Natural killer cell (primary cell): ENCODE data around the gene ANKH. TPM values are rescaled to one million over a fixed set of nuclear protein-coding genes. Genes with fewer than 3 reads are reported as not detected.
"Not testable (repeated sequence)": the region's sequence is repeated elsewhere in the genome, so short reads cannot be mapped to it uniquely, and the experiment has no call there.

Experiments used
- ATAC-seq, 3 donors: fragments of 150-1000 bp in 2 of 3; fragments of 200-7000 bp in 1 of 3; cut with Tn5 transposase; 1 replicate in 1 of 3; 2 replicates in 2 of 3; pipeline ENCODE4 v1.10.0; 2021; ENCODE audit warnings: mild to moderate bottlenecking in 2 of 3, moderate library complexity in 2 of 3
- DNase-seq, 2 donors: peaks; one replicate each; pipeline versions ENCODE4 v3.0.0 to v3.0.0-alpha.2; 2013 to 2021; ENCODE audit warnings: mixed read lengths in 1 of 2
- H3K27ac ChIP-seq: one replicate; pipeline ENCODE4 v1.5.1; 2013; ENCODE audit warnings: mild to moderate bottlenecking, low read length
- H3K27me3 ChIP-seq: one replicate; pipeline ENCODE4 v1.6.1; 2013; ENCODE audit warnings: low read length; ENCODE audit not compliant: control insufficient read depth, insufficient read depth
- H3K36me3 ChIP-seq: one replicate; pipeline ENCODE4 v1.6.1; 2013; ENCODE audit warnings: low read length; ENCODE audit not compliant: control insufficient read depth, insufficient read depth
- H3K4me1 ChIP-seq: one replicate; pipeline ENCODE4 v1.6.1; 2013; ENCODE audit warnings: low read length; ENCODE audit not compliant: control insufficient read depth, insufficient read depth
- H3K4me3 ChIP-seq: one replicate; pipeline ENCODE4 v1.5.1; 2013; ENCODE audit warnings: low read length
- H3K9me3 ChIP-seq: one replicate; pipeline ENCODE4 v1.6.1; 2013; ENCODE audit warnings: low read length; ENCODE audit not compliant: control insufficient read depth, insufficient read depth
- H3K27ac Mint-ChIP-seq, 2 donors: one replicate each; pipeline ENCODE4 v1.8.0; 2022; ENCODE audit warnings: mild to moderate bottlenecking in 2 of 2, mixed read lengths in 2 of 2, moderate library complexity in 1 of 2
- H3K27me3 Mint-ChIP-seq, 2 donors: one replicate each; pipeline ENCODE4 v1.8.0; 2022; ENCODE audit warnings: low read depth in 2 of 2, mixed read lengths in 2 of 2
- H3K36me3 Mint-ChIP-seq: one replicate; pipeline ENCODE4 v1.8.0; 2022; ENCODE audit warnings: mixed read lengths
- H3K4me1 Mint-ChIP-seq, 2 donors: one replicate each; pipeline ENCODE4 v1.8.0; 2022; ENCODE audit warnings: mixed read lengths in 2 of 2
- H3K4me3 Mint-ChIP-seq: one replicate; pipeline ENCODE4 v1.8.0; 2022; ENCODE audit warnings: mild to moderate bottlenecking, moderate library complexity, mixed read lengths
- H3K9me3 Mint-ChIP-seq, 2 donors: one replicate each; pipeline ENCODE4 v1.8.0; 2022; ENCODE audit warnings: mixed read lengths in 2 of 2
- CTCF ChIP-seq: fragments of 200-600 bp; IDR thresholded peaks from one replicate; pipeline ENCODE4 v1.8.0; 2022; ENCODE audit warnings: antibody characterized with exemption
- WGBS: methylation state at CpG from one replicate; pipeline ENCODE4 v1.1.7; 2013; ENCODE audit warnings: missing lambda C conversion rate; ENCODE audit not compliant: insufficient coverage; 5-methylcytosine and 5-hydroxymethylcytosine counted together
- intact Hi-C: fragments of 100-400 bp; cut with micrococcal nuclease; formaldehyde crosslinking; loops from one replicate; pipeline ENCODE4 v1.14.2; 2022
- total RNA-seq, 4 donors: library from RNA; stranded (reverse); fragments of 120-200 nt in 1 of 4; gene quantifications; one replicate each; pipeline versions ENCODE4 v1.2.3 to v1.2.4, GENCODE V29; 2013 to 2022

ANKH gene
- total RNA-seq, 3 donors from 2014 or later (not counting 1 experiment from before 2014, with no cell fraction given): 52.9 to 78.0 (median 63.8) TPM

GRCh38 chr5:14802541-14802940 lies 69.0 kb downstream of the ANKH start:
- no peaks in the 10 kb centered on the region for H3K36me3 Mint-ChIP-seq
- H3K9me3 Mint-ChIP-seq: no peaks in the 10 kb centered on the region
- H3K27me3 Mint-ChIP-seq: no peaks in the 10 kb centered on the region
- 97% methylated on average over 3 of the region's 3 CpGs for WGBS
- no peak overlapping the region for H3K4me3 Mint-ChIP-seq
- H3K27ac Mint-ChIP-seq: no peak overlapping the region
- no peaks in the 10 kb centered on the region for H3K36me3 ChIP-seq
- no peak for DNase-seq
- no peak for ATAC-seq
- H3K9me3 ChIP-seq: no peaks in the 10 kb centered on the region
- no peak overlapping the region for H3K27ac ChIP-seq
- peaks cover 6% of the 10 kb centered on the region for H3K4me1 ChIP-seq
- no peaks in the 10 kb centered on the region for H3K27me3 ChIP-seq
- H3K4me1 Mint-ChIP-seq: peaks cover 40 to 45% of the 10 kb centered on the region in 2 donors
- no peak for TF ChIP-seq CTCF
- no peak overlapping the region for H3K4me3 ChIP-seq
- intact Hi-C loops: no loop called here

- WGBS: 73% methylated on average over 3 of the region's 3 CpGs
- ATAC-seq (no peak), DNase-seq (no peak)
- no peak overlapping the region for H3K4me3 Mint-ChIP-seq
- no peaks in the 10 kb centered on the region for H3K9me3 Mint-ChIP-seq
- H3K27me3 Mint-ChIP-seq: no peaks in the 10 kb centered on the region
- H3K4me1 ChIP-seq: peaks cover 6% of the 10 kb centered on the region
- no peak overlapping the region for H3K4me3 ChIP-seq
- H3K27ac Mint-ChIP-seq: no peak overlapping the region
- H3K9me3 ChIP-seq: no peaks in the 10 kb centered on the region
- H3K36me3 Mint-ChIP-seq: no peaks in the 10 kb centered on the region
- intact Hi-C loops: no loop called here
- no peak overlapping the region for H3K27ac ChIP-seq
- no peaks in the 10 kb centered on the region for H3K36me3 ChIP-seq
- peaks cover 32 to 39% of the 10 kb centered on the region in 2 donors for H3K4me1 Mint-ChIP-seq
- no peak for TF ChIP-seq CTCF
- no peaks in the 10 kb centered on the region for H3K27me3 ChIP-seq
Measured at GRCh38 chr5:14801792-14802191, 69.8 kb downstream of the ANKH start.

GRCh38 chr5:14797385-14797784 lies 74.2 kb downstream of the ANKH start:
- DNase-seq, H3K27ac ChIP-seq, H3K9me3 Mint-ChIP-seq, ATAC-seq, intact Hi-C loops, H3K4me3 Mint-ChIP-seq, H3K4me1 ChIP-seq, H3K36me3 Mint-ChIP-seq, H3K9me3 ChIP-seq, H3K27me3 Mint-ChIP-seq, H3K27me3 ChIP-seq, H3K36me3 ChIP-seq, H3K4me3 ChIP-seq: not testable (repeated sequence)
- peaks cover 14 to 17% of the 10 kb centered on the region in 2 donors for H3K4me1 Mint-ChIP-seq
- H3K27ac Mint-ChIP-seq: peak overlapping the region in 1 of 2 donors; percentile 23
- 89% methylated on average over 4 of the region's 4 CpGs for WGBS

- H3K27ac ChIP-seq: no peak overlapping the region
- peak in 1 of 2 donors; percentile 19 for DNase-seq
- H3K4me1 Mint-ChIP-seq: peaks cover 8 to 22% of the 10 kb centered on the region in 2 donors
- no peak overlapping the region for H3K4me3 Mint-ChIP-seq
- ATAC-seq: no peak
- H3K27ac Mint-ChIP-seq: no peak overlapping the region
- no peaks in the 10 kb centered on the region for H3K36me3 ChIP-seq
- no peaks in the 10 kb centered on the region for H3K36me3 Mint-ChIP-seq
- no peak overlapping the region for H3K4me3 ChIP-seq
- no peaks in the 10 kb centered on the region for H3K4me1 ChIP-seq
- H3K9me3 ChIP-seq: no peaks in the 10 kb centered on the region
- no peak for TF ChIP-seq CTCF
- 40% methylated on average over 4 of the region's 4 CpGs for WGBS
- H3K27me3 Mint-ChIP-seq: no peaks in the 10 kb centered on the region
- H3K9me3 Mint-ChIP-seq: no peaks in the 10 kb centered on the region
- intact Hi-C loops: no loop called here
- H3K27me3 ChIP-seq: no peaks in the 10 kb centered on the region
Measured at GRCh38 chr5:14794583-14795230, 76.9 kb downstream of the ANKH start.
